GM18861 (cell line): ENCODE results near the gene MTRF1L.
"Not testable (repeated sequence)": the region's sequence is repeated elsewhere in the genome, so short reads cannot be mapped to it uniquely, and the experiment has no call there.

Experiments used
- ATAC-seq: cut with Tn5 transposase; IDR thresholded peaks from one replicate; pipeline ENCODE4 v1.9.1; 2021; ENCODE audit not compliant: unreplicated experiment

MTRF1L gene

GRCh38 chr6:152973916-152974315, 28.6 kb downstream of the MTRF1L start:
- no peak for ATAC-seq

GRCh38 chr6:152969688-152970418, 32.7 kb downstream of the MTRF1L start:
- no peak for ATAC-seq

GRCh38 chr6:152966168-152966894, 36.2 kb downstream of the MTRF1L start:
- not testable (repeated sequence) for ATAC-seq

- ATAC-seq: no peak
Measured at GRCh38 chr6:152959333-152959732, 43.2 kb downstream of the MTRF1L start.

- no peak for ATAC-seq
Measured at GRCh38 chr6:152957796-152958195, 44.7 kb downstream of the MTRF1L start.

GRCh38 chr6:152954443-152954842, 48.1 kb downstream of the MTRF1L start:
- no peak for ATAC-seq

GRCh38 chr6:152952866-152953509, 49.5 kb downstream of the MTRF1L start:
- no peak for ATAC-seq

- no peak for ATAC-seq
Measured at GRCh38 chr6:152952045-152952444, 50.5 kb downstream of the MTRF1L start.

GRCh38 chr6:152950240-152950639, 52.3 kb downstream of the MTRF1L start:
- ATAC-seq: no peak

GRCh38 chr6:152948150-152948768, 54.2 kb downstream of the MTRF1L start:
- peak; percentile 73 for ATAC-seq

GRCh38 chr6:152946995-152947394, 55.5 kb downstream of the MTRF1L start:
- ATAC-seq: no peak

GRCh38 chr6:152946484-152946883, 56.0 kb downstream of the MTRF1L start:
- ATAC-seq: no peak

- no peak for ATAC-seq
Measured at GRCh38 chr6:152943260-152943897, 59.1 kb downstream of the MTRF1L start.

- ATAC-seq: no peak
Measured at GRCh38 chr6:152942319-152942869, 60.1 kb downstream of the MTRF1L start.

GRCh38 chr6:152941746-152942145, 60.8 kb downstream of the MTRF1L start:
- ATAC-seq: no peak
